ENCODE measurements around the gene ABHD17C. TPM values are rescaled to one million over a fixed set of nuclear protein-coding genes. Genes with fewer than 3 reads are reported as not detected.

Gene ABHD17C
- total RNA-seq, 2 experiments from 2014 or later: 0.47 to 0.70 TPM

- POLR2A ChIA-PET: no interaction called here
- Histone ChIP-seq H2AFZ (ENCODE audit: low read length) (no peak overlapping the region), H3K36me3 (ENCODE audit: insufficient read depth, low read length) (no peaks in the 10 kb centered on the region), H3K79me2 (ENCODE audit: insufficient read depth, low read depth, low read length) (no peaks in the 10 kb centered on the region), H3K9me2 (ENCODE audit: insufficient read depth, low read length) (no peaks in the 10 kb centered on the region), H3K4me3 (ENCODE audit: low read depth, low read length, poor library complexity, severe bottlenecking) (no peak overlapping the region), H3K4me1 (ENCODE audit: insufficient read depth, low read length, poor library complexity, severe bottlenecking) (no peaks in the 10 kb centered on the region), H3K4me2 (ENCODE audit: low read length) (no peak overlapping the region), H3K27ac (ENCODE audit: low read depth, low read length, poor library complexity, severe bottlenecking) (no peak overlapping the region), H3K9me3 (ENCODE audit: low read length) (no peaks in the 10 kb centered on the region), H4K20me1 (ENCODE audit: insufficient read depth, low read length) (no peaks in the 10 kb centered on the region)
- TF ChIP-seq EZH2phosphoT487 (IDR thresholded peaks at IDR 0.05; ENCODE audit: borderline replicate concordance, low read depth, low read length) (no peak), CTCF (conservative IDR thresholded peaks at IDR 0.05; ENCODE audit: low read length) (no peak)
- no TSS peak for BruUV-seq (replicated peaks)
- CTCF ChIA-PET (ENCODE audit: unreplicated experiment): no interaction called here
- intact Hi-C loops (cut with micrococcal nuclease; ENCODE audit: unreplicated experiment): no loop called here
- no peak for DNase-seq (ENCODE audit: low spot score)
These were observed 52.4 kb downstream of the ABHD17C start for GRCh38 chr15:80747317-80748053.

- Histone ChIP-seq H3K27ac (ENCODE audit: low read depth, low read length, poor library complexity, severe bottlenecking) (no peak overlapping the region), H3K9me2 (ENCODE audit: insufficient read depth, low read length) (no peaks in the 10 kb centered on the region), H3K4me2 (ENCODE audit: low read length) (no peak overlapping the region), H3K4me1 (ENCODE audit: insufficient read depth, low read length, poor library complexity, severe bottlenecking) (no peaks in the 10 kb centered on the region), H3K36me3 (ENCODE audit: insufficient read depth, low read length) (no peaks in the 10 kb centered on the region), H4K20me1 (ENCODE audit: insufficient read depth, low read length) (no peaks in the 10 kb centered on the region), H2AFZ (ENCODE audit: low read length) (no peak overlapping the region), H3K79me2 (ENCODE audit: insufficient read depth, low read depth, low read length) (no peaks in the 10 kb centered on the region), H3K9me3 (ENCODE audit: low read length) (no peaks in the 10 kb centered on the region), H3K4me3 (ENCODE audit: low read depth, low read length, poor library complexity, severe bottlenecking) (no peak overlapping the region)
- DNase-seq (ENCODE audit: low spot score): no peak
- ChIA-PET POLR2A (interaction anchor here (0.7 to 1.4 kb wide), 2 partner anchors 11 to 249 kb away, joined by 3 read pairs; no protein-coding TSS in a partner anchor), CTCF (ENCODE audit: unreplicated experiment) (no interaction called here)
- intact Hi-C loops (cut with micrococcal nuclease; ENCODE audit: unreplicated experiment): no loop called here
- no peak for TF ChIP-seq EZH2phosphoT487 (IDR thresholded peaks at IDR 0.05; ENCODE audit: borderline replicate concordance, low read depth, low read length)
- no peak for TF ChIP-seq CTCF (conservative IDR thresholded peaks at IDR 0.05; ENCODE audit: low read length)
- no TSS peak for BruUV-seq (replicated peaks)
These were observed 54.5 kb downstream of the ABHD17C start for GRCh38 chr15:80749589-80749988.

- POLR2A ChIA-PET: no interaction called here
- H3K4me1 ChIP-seq (ENCODE audit: insufficient read depth, low read length, poor library complexity, severe bottlenecking): no peaks in the 10 kb centered on the region
- no peak for DNase-seq (ENCODE audit: low spot score)
- no TSS peak for BruUV-seq (replicated peaks)
- H3K9me2 ChIP-seq (ENCODE audit: insufficient read depth, low read length): no peaks in the 10 kb centered on the region
- intact Hi-C loops (cut with micrococcal nuclease; ENCODE audit: unreplicated experiment): no loop called here
- H3K4me2 ChIP-seq (ENCODE audit: low read length): no peak overlapping the region
- H2AFZ ChIP-seq (ENCODE audit: low read length): no peak overlapping the region
- H3K36me3 ChIP-seq (ENCODE audit: insufficient read depth, low read length): no peaks in the 10 kb centered on the region
- H3K4me3 ChIP-seq (ENCODE audit: low read depth, low read length, poor library complexity, severe bottlenecking): no peak overlapping the region
- TF ChIP-seq CTCF (conservative IDR thresholded peaks at IDR 0.05; ENCODE audit: low read length) (no peak), EZH2phosphoT487 (IDR thresholded peaks at IDR 0.05; ENCODE audit: borderline replicate concordance, low read depth, low read length) (no peak)
- CTCF ChIA-PET (ENCODE audit: unreplicated experiment): no interaction called here
- H3K27ac ChIP-seq (ENCODE audit: low read depth, low read length, poor library complexity, severe bottlenecking): no peak overlapping the region
- H4K20me1 ChIP-seq (ENCODE audit: insufficient read depth, low read length): no peaks in the 10 kb centered on the region
- H3K9me3 ChIP-seq (ENCODE audit: low read length): no peaks in the 10 kb centered on the region
- no peaks in the 10 kb centered on the region for H3K79me2 ChIP-seq (ENCODE audit: insufficient read depth, low read depth, low read length)
These were observed 55.5 kb downstream of the ABHD17C start for GRCh38 chr15:80750575-80750974.
